LNCAP (cell line): Measurements from ENCODE around the gene CTNNA2.

Source experiments
- TF ChIP-seq, protein P1 (sequence below): fragments of 450-650 bp; IDR thresholded peaks from 2 replicates; pipeline ENCODE4 v1.5.1; 2017; ENCODE audit warnings: mild to moderate bottlenecking

The CTNNA2 gene

DNA sequence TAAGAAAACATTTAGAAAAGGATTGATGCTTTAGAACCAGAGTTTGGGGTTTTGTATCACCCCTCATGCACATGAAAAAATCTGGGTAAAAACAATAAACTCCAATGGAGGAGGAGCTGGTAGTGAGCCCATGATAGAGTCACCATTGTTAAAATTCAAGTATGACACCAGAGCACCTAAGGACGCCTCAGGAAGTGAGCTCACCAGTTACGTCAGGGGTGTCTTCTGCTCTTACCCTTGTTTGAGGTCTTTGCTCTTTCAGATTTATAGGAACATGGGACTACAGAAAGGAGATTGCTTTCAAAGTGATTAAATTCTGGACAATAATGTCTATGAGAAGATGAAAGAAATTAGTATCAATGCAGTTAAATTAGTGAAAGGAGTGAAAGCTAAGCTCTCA lies 685.2 kb downstream of the CTNNA2 start:
- TF ChIP-seq, protein P1, sequence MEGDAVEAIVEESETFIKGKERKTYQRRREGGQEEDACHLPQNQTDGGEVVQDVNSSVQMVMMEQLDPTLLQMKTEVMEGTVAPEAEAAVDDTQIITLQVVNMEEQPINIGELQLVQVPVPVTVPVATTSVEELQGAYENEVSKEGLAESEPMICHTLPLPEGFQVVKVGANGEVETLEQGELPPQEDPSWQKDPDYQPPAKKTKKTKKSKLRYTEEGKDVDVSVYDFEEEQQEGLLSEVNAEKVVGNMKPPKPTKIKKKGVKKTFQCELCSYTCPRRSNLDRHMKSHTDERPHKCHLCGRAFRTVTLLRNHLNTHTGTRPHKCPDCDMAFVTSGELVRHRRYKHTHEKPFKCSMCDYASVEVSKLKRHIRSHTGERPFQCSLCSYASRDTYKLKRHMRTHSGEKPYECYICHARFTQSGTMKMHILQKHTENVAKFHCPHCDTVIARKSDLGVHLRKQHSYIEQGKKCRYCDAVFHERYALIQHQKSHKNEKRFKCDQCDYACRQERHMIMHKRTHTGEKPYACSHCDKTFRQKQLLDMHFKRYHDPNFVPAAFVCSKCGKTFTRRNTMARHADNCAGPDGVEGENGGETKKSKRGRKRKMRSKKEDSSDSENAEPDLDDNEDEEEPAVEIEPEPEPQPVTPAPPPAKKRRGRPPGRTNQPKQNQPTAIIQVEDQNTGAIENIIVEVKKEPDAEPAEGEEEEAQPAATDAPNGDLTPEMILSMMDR, result no peak

- TF ChIP-seq, protein P1, result no peak
Observed at GRCh38 chr2:80199504-80199903, 686.7 kb downstream of the CTNNA2 start.

GRCh38 chr2:80205498-80205897 lies 692.6 kb downstream of the CTNNA2 start:
- TF ChIP-seq, protein P1, result no peak

DNA sequence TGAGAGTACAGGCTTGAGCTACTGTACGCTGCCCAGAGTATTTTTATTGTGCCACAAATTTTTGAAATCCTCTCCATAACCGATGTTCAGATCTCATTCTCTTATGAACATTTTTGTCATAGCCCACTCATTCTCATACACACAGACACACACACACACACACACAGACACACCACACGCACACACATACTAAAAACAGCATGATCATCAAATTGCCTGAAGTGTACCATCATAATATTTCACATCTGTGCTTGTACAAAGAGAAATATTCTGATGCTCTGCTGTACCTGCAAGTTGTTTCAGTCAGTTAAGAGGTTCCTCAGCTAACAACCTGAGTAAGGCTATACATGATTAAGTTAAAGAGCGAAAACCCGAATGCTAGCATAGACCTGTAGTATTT lies 696.6 kb downstream of the CTNNA2 start:
- TF ChIP-seq, protein P1, result no peak

DNA sequence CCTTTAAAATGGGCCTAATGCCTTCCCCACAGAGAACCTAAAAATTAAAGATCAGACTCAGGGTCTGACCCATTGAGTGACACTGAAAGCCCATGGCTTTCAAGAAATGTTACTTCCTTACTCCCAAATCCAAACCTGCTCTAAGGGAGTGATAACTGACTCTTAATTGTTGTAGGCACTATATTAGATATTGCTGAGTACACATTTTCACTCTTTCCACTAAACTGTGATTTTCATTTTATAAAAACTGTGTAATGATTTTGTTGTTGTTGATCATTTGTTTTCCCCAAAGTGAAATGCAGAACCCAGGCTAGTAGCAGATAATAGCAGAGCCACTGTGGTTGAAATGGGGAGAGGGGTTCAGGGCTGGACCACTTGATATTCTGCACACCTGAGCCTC lies 704.6 kb downstream of the CTNNA2 start:
- TF ChIP-seq, protein P1, result no peak

GRCh38 chr2:80222644-80223043 lies 709.8 kb downstream of the CTNNA2 start:
- TF ChIP-seq, protein P1, result no peak

GRCh38 chr2:80231421-80231820 lies 718.6 kb downstream of the CTNNA2 start:
- TF ChIP-seq, protein P1, result no peak

DNA sequence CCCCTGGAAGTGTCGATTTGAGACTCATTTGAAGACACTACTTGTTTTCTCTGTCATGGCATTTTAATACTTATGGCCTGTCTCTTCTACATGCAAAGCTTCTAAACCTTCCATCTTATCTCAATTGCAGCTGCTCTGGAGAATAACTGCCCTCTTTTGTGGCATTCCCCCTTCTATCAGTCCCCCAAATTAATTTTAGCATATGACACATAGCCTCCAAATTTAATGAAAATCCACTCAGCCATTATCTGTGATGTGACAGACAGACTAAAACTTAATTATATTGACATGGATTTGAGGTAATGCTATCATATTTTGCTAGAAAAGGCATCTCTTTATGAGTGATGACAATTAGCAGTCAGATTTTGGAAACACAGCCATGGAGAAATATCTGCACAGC lies 720.5 kb downstream of the CTNNA2 start:
- TF ChIP-seq, protein P1, result no peak
